GM18511 (cell line): ENCODE data around the gene CXorf58.
A peak's percentile ranks its signal among the peaks of the same experiment; 100 is the strongest.

ENCODE experiments used
- ATAC-seq: cut with Tn5 transposase; IDR thresholded peaks from one replicate; pipeline ENCODE4 v1.9.1; 2021; ENCODE audit warnings: mild to moderate bottlenecking, moderate library complexity; ENCODE audit not compliant: unreplicated experiment

The CXorf58 gene

DNA sequence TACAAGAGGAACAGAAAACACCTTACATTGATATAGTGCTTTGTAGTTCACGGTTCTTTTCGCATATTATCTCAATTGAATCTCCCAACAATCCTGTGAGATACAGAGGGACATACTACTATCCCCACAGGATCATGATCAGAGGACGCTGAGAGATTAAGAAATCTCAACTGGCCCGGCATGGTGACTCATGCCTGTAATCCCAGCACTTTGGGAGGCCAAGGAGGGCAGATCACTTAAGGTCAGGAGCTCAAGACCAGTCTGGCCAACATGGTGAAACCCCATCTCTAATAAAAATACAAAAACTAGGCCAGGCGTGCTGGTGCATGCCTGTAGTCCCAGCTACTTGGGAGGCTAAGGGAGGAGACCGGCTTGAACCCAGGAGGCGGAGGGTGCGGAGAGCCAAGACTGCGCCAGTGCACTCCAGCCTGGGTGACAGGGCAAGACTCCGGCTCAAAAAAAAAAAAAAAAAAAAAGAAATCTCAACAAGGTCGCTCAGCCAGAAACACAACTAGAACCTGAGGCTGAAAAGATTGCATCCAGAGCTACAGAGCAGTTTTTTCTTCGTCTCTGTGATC lies 7.5 kb upstream of the CXorf58 start:
- no peak for ATAC-seq

DNA sequence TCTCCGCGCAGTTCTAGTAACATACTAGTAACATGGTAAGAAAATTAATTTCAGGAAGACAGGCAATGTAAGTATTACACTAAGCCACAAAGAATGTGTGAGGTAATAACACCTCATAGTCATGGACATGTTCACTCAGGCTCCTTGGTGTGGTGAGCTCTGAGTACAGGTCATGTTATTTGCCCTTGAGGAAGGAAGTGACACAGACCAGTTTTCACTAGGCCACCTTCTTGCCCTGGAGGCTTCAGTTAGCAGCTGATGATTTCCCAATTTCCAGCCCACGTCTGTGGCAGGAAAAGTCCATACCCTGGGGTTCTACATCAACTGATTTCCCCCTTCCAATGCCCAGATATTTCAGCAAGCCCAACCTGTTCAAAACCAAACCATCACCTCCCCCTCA lies 6.7 kb upstream of the CXorf58 start:
- ATAC-seq, result peak; percentile 39

DNA sequence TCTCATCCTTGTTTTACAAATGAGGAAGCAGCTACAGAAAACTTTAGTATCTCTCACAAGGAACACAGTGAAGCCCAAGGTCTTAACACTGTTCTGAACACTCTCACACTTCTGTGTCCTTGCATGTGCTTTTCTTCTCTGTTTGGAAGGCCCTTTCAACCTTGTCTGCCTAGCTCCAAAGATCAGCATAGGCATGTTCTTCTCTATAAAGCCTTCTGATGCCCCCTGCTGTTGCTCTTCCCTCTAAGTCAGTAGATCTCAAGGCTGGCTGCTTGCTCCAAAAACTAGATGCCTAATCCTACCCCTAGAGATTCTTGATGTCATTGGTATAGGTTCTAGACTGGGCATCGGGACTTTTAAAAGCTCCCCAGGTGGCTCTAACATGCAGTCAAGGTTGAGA lies 6.0 kb upstream of the CXorf58 start:
- peak; percentile 70 for ATAC-seq

DNA sequence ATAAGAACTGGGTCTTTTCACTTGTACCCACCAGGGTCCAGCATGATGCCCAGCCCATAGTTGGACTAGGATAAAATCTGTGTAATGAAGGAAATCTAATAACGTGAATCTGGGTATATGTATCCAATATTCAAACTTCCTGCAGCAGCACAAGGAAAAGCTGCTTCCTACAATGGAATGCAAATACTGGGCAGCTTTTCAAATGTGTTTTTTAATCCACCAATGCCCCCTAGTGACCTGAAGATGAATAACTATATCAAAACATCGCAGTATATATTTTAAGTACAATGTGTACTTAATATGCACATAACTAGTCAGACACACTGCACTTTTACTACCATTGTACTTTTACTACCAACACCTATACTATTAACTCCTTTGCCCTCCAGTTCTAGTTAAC lies 5.4 kb upstream of the CXorf58 start:
- ATAC-seq, result no peak

DNA sequence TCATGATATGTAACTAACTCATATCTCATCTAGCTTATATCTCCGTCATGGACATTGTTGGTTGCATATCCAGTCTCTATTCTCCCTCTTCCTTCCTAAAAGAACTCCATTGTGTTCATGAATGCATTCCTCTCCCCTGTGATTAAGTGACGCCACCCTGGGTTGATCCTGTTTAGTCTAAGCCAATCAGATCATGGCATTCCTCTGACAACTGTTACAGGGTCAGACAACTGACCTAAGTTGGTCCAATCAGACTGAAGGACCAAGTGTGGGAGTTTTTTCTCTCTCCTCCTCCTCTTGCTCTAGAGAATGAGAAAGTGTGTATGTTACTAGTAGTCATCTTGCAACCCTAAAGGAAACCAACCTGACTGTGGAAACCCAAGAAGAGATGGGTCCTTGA lies 3.7 kb upstream of the CXorf58 start:
- no peak for ATAC-seq

DNA sequence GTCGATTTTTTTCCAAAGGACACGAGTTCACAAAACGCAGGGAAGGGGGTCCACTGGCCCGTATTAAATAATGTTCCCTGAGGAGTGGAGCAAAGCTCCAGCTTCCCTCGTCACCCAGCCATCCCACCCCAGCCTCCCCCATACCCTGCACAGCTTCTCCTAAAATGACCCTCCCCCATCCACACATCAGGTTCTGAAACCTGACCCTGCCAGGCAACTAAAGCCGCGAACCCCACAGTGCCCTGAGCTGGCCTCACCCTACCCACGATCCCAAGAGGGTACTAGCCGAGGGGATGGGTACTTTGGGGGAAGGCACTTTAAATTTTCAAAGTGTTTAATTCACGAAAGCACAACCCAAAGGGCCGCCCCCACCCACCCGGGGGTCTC lies 702 bp upstream of the CXorf58 start:
- ATAC-seq, result peak; percentile 18

DNA sequence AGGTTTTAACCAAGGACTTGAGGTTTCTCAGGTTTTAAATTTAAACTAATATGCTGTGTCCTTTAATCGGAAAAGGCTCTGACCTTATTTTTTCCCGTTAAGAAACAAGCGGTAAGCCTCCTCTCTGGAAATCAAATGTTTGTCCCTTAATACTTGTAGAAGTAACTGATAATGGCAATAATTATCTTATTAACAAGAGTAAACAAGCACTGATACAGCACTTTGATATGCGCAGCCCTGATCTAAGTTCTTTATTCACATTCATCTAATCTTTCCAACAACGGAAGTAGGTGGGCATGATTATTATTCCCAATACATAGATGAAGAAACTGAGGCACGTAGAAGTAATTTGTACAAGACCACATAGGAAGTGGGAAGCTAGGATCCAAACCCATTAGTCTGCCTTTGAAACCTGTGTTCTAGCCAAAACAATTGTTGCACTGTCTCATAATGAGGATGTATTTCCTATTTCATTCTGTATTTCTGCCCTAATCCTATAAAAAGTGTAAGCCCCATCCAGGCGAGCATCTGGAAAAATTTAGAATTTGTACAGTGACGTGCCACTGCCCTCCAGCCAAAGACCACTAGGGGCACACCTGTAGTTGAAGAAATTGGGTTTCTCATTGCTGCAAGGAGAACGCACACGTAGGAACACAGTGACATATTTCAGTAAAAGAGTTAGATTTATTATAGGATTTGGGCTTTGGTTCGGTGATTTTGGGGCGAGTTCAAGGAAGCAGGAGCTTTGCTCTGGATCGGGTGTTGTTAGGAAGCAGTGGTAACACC lies 606 bp downstream of the CXorf58 start:
- ATAC-seq, result no peak

DNA sequence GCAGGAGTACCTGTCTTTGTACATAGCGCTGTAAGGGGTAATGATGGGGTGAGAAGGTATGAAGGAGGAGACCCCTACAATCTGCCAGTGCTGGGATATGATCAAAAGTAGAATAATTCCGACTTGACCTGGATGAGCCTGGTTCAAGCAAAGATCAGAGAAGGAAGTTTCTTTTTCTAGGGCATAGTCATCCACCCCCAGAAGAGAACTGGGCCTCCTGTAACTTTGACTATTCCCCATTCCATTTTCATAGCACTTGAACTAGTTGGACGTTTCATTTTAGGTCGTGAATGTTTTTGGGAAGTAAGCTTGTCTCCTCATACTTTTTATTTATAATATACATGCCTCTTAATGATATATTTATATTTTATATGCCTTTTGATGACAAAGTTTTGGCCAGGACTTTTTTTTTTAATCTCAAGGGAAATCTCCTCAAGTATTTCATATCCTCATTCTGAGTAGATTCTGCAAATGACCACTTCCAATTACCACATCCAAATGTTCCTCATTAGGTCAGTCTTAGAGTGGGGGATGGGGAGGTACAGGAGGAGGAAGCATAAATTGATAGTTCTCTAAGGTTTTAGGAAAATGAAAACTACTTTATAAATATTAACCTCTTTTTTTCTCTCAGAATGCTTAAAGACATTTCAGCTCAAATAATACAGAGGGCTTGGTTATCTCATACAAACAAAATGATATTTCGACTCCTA lies 3.5 kb downstream of the CXorf58 start:
- no peak for ATAC-seq

DNA sequence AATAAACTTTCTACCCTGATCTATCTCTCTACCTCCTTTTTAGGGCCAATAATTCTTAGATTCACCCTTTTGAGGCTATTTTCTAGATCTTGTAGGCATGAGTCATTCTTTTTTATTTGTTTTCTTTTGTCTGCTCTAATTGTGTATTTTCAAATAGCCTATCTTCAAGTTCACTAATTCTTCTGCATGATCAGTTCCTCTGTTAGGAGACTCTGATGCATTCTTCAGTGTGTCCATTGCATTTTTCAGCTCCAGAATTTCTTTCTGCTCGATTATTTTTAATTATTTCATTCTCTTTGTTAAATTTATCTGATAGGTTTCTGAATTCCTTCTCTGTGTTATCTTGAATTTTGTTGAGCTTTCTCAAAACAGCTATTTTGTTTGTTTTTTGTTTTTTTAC lies 11.3 kb downstream of the CXorf58 start:
- no peak for ATAC-seq

DNA sequence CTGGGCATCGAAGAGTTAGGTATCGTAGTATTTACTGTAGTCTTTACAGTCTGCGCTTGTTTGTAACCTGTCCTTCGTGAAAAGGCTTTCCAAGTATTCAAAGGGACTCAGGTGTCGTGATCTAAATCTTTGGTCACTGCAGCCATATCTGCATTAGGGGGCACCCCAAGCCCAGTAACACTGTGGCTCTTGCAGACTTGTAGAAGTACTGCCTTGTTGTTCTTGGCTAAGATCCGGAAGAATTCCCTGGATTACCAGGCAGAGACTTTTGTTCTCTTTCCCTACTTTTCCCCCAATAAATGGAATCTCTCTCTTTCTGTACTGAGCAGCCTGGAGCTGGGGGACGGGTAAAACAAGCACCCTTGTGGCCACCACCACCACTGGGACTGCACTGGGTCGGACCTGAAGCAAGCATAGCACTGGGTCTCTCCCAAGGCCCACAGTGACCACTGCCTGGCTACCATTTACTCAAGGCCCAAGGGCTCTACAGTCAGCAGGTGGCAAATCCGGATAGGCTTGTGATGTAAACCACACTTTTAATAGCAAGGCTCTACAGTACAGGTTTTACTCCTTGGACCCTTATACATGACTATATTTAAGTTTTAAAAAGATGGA lies 12.0 kb downstream of the CXorf58 start:
- no peak for ATAC-seq

DNA sequence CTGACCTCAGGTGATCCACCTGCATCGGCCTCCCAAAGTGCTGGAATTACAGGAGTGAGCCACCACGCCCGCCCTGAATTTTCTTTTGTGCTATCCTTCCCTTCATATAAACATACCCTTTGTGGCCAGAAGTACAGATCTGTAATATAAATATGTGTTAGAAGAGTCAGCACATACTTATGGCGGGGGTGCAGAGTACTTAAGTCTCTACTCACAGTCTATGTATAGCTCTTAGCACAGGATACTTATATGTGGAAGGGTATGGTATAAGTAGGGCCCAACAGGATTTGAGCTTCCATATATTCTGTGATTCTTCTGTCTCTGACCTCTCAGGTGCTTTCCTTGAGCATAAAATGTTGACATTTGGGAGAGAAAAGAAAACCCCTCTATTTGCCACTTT lies 18.2 kb downstream of the CXorf58 start:
- no peak for ATAC-seq

DNA sequence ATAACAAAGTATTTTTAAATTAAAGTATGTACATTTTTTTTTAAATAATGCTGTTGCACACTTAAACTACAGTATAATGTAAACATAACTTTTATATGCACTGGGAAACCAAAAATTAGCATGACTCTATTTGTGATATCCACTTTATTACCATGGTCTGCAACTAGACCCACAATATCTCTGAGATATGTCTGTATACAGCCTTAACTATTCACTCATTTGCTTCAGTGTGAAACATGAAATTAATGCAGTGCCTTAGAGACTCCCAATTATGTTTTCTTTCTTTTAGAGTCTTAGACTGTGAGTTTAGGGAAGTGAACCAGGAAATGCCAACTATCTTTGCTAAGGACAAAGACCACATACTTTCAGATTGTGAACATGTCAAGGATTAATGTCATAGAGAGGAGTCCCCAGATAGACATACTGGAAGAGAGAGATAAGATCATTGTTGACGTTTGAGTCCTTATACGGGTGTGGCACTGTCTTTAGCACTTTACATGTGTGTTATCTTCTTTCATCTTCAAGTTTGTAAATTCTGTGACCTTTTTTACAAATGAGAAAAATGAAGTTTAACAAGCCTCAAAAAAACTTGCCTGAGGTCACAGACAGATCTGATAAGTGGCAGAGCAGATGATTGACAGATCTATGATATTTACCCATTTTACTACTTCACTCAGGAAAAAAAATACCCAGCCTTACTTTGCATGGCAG lies 23.2 kb downstream of the CXorf58 start:
- no peak for ATAC-seq

DNA sequence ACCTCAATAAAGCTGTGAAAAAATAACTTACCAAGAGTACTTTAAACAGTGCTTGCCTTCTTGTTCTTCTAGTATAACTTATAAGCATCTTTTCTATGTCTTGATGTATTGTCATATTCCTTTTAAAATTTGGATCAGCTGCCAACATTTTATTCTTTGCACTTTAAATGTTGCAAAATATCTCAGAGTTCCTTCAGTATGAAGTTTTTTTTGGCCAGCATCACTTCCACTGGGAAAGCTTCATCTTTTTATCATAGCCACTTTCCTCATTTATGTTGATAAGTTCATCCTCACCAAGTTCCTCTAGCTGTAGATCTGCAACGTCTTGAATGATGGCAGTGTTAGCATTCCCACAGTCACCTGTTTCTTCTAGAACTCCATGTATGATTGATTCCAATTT lies 24.2 kb downstream of the CXorf58 start:
- no peak for ATAC-seq

DNA sequence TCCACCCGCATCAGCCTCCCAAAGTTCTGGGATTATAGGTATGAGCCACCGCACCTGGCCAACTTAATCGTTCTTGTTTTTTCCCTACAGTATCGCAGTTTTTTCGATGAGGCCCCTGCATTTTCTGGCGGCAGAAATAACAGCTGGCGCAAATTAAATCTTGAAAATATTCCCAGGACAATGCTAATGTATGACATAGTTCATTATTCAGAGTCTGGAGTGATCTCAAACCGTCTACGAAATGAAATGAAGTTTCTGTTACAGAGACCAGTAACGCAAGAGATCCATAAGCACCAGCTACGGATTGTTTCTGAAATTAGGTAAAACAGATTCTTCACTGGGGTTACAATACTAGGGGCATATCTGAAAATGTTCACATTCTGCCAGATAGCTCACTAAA lies 27.3 kb downstream of the CXorf58 start:
- no peak for ATAC-seq

DNA sequence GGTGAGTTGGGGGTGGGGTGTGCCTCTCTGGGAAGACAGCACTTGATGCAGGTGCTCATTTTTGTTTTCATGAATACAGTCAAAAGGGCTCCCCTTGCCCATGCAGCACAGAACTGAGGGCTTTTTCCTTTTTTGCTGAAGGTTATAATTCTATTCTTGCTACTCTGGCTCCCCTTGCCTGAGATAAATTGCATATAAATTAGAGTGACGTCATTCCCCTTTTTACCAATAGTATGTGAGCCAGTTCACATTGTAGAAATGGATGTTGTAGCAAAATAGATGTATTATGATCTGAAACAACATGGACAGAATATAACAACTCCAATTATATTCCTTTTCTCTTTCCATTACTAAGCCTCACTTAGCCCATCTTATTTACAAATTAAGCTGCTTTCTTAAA lies 28.4 kb downstream of the CXorf58 start:
- ATAC-seq, result no peak

DNA sequence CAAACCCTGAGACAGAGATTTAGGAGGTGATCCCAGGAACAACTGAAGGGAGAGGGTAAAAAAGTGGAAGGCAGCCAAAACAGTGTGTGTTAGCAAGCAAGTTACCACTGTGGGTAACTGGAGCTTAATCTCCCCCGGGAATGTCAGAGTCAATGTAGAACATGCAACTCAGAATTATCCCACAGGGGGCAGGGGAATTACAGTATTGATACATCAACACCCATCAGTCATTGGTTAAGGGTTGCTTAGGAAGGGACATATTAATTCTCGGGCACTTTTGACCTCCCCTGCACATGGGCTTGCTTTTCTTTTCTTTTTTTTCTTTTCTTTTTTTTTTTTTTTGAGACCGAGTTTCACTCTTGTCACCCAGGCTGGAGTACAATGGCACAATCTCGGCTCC lies 29.3 kb downstream of the CXorf58 start:
- ATAC-seq, result no peak

DNA sequence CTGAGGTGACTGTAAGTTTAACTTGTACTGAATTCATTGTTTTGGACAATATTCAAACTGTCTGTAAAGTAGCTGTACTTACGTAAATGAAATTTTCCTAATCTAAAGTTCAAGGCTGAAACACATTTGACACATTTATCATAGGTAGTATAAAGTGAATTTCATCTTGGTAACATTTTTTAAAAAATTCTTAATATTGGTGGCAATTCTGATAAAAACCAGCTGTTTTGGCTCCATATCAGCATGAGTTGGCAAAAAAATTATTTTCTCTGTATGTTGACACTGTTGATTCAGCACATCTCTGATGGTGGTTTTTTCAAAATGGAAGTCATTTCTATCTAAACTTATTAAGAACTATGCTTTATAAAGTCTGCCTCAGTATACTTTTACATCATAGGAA lies 30.9 kb downstream of the CXorf58 start:
- ATAC-seq, result no peak

DNA sequence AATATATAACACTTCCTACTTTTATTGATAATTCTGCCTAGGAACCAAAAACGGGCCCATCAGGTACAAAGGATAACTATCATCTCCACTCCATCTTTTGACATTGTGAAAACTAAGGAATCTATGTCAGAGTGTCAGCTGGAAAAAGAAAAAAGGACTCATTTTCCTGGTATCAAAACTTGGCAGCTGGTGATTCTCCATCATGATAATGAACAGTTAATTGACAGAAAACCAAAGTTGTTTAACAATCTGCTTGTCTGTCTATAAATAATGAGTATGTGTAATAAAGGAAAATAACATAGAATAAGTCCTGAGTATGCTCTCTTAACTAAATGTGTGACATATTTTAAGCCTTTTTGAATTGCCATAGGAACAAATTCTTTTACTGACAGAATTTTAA lies 31.4 kb downstream of the CXorf58 start:
- no peak for ATAC-seq

DNA sequence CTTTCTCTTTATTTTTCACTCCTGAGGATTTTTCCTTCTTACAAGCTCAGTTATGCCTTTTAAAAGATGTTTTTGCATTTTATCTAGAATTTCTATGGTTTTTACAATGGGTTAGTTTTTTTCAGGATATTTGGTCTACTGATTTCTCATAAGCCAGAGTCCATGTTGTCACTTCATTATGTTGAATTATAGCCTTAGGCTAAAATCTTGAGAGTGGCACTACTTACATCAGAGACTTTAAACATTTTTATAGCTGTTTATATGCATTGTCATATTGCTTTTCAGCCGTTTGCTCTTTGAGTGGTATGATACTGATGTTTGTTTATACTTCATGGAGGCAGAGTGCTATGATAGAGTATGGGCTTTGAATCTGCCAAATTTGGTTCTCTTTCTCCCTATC lies 36.4 kb downstream of the CXorf58 start:
- no peak for ATAC-seq

DNA sequence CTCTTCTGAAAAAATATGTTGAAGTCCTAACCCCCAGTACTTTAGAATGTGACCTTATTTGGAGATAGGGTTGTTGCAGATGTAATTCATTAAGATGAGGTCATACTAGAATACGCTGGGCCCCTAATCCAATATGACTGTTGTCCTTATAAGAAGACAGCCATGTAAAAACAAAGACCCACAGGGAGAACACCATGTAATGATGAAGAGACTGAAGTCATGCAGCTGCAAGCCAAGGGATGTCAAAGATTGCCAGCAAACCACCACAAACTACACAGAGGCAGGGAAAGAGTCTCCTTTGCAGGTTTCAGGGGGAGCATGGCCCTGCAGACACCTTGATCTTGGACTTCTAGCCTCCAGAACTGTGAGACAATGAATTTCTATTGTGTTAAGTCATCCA lies 37.4 kb downstream of the CXorf58 start:
- no peak for ATAC-seq

DNA sequence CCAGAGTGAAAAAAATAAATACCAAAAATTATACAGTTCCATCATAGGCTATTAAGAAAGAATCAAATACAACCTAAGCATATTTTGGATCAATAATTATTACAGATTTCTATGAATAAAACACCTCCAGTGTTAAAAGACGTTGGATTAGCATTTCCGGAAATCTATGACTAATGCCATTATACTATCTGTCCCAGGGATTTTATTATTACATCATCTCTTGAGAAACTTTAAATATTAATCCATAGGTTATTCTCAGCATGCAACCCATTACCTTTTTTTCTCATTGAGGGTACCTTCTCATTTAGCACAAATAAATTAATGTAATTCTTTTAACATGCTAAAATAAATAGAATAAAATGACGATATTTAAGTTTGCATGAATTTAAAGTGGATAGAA lies 44.6 kb downstream of the CXorf58 start:
- no peak for ATAC-seq
